HG02759 (cell line): ENCODE data around the gene ZBTB47.

Experiments used
- ATAC-seq: cut with Tn5 transposase; IDR thresholded peaks from one replicate; pipeline ENCODE4 v1.9.1; 2021; ENCODE audit warnings: mild to moderate bottlenecking, moderate library complexity; ENCODE audit not compliant: unreplicated experiment

ZBTB47 gene

DNA sequence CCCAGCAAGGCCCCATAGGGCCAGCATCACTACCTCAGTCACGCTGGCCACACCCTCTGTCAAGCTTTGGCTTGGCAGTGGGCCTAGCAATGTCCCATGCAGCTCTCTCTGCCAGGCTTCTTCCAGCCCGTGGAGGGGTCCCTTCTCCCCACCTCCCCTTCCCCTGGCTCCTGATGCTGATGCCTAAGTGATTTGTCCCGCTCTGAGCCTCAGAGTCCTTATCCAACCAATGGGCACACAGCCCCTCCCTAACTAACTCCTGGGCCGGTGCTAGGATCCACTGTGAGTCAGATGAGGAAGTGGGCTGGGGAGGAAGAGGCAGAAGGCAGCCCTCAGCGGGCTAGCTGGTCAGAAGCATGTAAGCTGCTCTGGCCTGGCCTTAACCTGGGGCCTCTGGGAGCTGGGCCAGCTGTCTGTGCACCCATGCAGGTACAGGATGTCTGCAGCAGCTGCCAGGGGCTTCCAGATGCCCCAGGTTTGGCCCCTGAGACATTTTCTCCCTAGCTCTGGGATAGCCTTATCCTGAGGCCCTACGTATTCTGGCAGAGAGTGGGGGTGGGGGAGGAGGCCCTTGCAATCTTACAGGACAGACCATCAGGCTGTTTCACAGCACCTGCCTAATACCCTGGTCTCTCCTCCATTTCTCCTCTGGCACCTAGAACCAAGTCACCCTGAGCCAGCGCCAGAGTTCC is 740 bp upstream of the ZBTB47 start:
- peak; percentile 62 for ATAC-seq

DNA sequence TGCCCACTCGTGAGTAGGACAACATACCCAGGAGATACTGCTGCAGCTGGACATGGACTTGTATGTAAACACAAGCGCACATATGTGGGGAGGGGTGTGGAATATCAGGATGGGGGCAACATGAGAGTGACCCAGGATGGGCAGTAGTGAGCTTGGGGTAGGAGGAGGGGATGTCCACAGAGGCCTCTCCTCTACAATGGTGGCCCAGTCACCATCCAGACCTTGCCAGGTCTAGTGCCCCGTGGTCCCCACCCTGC is 266 bp upstream of the ZBTB47 start:
- ATAC-seq: no peak

DNA sequence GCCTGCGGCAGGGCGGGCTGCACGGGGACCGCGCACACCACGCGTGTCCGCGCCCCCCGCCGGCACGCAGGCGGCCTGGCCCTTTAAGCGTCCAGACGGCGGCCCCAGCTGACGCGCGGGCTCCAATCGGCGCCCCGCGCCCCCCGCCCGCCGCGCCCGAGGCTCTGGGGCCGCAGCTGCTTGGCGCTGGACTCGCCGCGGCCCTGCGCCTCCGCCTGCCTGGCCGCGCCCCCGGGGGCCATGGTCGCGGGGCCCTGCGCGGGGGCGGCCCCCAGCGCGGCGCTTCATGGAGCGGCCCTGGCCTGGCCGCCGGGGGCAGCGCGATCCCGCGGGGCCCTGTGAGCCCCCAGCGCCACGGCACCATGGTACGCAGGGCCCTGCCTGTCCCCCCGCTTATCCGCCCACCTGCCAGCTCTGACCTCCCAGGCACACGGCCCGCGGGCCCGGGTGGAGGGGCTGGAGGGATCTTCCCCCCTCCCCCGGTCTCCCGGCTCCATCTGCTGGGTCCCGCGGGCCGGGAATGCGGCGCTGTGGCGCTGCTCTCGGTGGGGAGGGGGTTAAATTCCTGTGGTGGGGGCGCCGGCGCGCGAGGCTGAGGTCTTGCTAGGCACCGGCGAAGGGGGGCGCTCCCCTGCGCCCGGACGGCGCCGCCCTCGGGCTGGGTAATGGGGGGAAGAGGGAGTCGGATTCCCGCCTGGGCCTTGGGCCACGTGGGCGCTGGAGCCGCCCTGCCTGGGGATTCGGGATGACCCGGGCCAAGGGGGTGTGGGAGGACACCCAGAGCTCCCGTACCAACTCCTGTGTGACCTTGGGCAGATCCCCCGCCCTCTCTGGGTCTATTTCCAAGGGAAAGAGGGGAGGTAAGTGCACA is 1.1 kb downstream of the ZBTB47 start:
- ATAC-seq: no peak

DNA sequence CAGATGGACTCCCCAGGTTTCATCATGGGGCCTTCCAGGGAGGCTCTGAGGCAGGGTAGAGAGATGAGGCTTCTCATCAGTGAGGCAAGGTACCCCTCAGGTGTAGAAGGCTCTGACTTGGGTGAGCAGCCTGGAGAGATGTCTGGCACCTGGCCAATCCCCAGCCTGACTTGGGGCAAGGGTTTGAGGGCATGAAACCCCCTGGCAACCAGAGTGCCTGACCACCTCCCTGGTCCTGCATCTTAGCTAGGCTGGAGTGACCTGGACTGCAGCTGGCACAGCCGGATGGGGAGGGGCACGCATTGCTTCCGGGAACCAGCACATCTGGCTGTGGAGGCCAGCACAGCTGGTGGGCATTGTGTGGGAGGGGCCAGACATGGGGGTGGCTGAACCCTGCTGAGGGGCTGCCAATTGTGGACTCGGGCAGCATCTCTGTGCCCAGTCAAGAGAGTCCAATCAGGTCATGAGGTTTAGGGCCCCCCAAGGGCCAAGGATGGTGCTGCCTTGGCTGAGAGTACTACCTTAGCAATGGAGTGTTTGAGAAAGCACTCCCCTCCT is 1.9 kb downstream of the ZBTB47 start:
- ATAC-seq: no peak

DNA sequence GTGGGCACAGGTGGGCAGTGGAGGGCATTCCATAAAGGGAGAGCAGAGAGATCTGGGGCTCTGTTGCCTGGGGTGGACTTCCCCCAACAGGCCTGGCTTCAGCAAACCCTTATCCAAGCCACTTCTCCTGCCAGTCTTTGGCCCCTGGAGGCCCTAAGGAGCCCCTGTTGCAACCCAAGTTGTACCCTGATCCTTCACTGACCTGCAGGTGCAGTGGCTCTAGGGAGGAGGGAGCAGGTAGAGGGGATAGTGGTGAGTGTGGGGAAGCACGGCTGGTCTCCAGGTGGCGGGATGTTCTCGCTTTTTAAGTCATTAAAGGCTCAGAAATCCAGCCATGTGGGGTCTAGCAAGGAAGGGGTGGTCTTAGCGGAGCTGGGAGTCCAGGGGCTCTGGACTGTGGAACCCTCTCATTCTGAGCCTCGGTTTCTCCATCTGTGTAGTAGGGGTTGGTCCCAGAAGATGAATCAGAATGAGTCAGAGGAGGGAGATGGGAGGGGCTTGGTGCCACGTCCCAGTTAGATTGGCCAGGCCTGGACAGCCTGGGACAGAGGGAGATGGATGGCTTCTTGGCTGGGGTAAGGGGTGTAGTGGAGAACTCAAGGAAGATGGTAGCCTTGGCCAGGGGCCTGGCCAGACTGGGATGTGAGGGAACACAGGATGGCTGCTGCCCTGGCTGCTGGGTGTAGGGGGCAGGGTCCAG is 2.6 kb downstream of the ZBTB47 start:
- no peak for ATAC-seq

DNA sequence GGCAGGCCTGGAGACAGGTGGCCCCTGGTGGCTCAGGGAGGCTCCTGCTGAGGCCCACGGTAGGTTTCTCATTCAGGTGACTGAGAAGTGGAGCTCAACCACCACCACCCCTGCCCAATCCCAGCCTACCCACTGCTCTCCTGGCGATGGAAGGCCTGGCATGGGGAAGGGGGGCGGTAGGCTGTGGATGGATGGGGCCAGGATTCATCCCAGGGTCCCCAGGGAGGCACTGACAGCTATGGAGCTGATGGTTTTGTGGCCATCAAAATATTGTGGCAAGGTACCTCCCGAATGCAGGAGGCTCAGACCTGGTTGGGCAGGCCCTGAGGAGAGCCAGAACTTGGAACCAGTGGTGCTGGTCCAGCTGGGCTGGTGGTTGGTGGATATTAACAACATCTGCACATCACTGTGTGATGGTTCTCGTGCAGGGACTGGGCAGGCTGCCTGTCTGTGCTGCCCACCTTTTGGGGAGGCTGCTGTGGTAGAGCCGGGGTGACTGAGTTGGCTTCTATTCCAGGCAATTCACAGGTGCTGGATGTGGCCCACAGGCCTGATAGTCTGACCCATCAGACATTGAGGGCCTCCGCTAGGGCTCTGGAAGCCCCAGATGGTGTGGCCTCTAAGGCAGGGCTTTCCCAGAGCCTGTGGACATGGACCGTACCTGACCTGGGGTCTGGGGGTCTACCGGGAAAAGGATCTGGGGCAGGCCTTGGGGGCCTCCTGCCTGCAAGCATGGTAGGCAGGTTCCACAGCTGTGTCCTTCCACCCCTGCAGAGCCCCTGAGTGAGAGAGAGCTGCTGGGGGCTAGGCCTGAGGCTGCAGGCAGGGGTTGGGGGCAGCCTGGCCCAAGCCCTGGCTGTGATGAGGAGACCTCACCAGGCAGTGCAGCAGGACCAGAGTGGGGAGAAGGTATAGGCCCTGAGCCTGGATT is 3.4 kb downstream of the ZBTB47 start:
- ATAC-seq: no peak

DNA sequence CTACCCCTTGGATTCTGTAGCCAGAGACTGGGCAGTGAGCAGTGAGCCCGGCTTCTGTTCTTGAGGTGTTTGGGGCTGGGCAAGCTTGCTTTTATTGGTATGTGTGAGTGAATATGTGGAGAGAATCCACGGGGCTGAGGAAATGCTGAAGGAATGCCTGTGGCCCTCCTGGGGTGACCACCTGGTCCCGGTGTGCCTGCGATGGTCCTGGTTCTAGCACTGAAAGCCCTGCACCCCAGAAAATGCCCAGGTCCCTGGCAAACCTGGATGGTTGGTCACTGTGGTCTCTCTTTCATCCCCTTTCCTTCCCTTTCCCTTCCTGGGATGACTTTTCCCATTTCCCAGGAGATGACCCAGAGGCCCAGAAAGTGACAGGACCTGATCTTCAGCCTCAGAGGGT is 4.2 kb downstream of the ZBTB47 start:
- no peak for ATAC-seq

DNA sequence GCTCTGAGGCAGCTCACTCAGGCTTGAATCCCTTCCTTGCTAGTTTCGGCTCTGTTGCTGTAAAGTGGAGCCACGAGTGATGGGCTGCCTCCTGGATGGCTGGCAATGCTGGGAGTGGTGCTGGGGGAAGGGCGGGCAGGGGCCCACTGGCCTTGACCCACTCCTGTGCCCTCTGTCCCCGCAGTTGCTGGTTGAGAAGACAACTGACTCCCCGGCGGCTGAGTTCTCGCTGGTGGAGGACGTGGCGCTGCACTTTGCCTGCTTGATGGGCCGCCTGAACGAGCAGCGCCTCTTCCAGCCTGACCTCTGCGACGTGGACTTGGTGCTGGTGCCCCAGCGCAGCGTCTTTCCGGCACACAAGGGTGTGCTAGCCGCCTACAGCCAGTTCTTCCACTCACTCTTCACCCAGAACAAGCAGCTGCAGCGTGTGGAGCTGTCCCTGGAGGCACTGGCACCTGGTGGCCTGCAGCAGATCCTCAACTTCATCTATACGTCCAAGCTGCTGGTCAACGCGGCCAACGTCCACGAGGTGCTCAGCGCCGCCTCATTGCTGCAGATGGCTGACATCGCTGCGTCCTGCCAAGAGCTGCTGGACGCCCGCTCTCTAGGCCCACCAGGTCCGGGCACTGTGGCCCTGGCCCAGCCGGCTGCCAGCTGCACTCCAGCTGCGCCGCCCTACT is 4.7 kb downstream of the ZBTB47 start:
- ATAC-seq: no peak

DNA sequence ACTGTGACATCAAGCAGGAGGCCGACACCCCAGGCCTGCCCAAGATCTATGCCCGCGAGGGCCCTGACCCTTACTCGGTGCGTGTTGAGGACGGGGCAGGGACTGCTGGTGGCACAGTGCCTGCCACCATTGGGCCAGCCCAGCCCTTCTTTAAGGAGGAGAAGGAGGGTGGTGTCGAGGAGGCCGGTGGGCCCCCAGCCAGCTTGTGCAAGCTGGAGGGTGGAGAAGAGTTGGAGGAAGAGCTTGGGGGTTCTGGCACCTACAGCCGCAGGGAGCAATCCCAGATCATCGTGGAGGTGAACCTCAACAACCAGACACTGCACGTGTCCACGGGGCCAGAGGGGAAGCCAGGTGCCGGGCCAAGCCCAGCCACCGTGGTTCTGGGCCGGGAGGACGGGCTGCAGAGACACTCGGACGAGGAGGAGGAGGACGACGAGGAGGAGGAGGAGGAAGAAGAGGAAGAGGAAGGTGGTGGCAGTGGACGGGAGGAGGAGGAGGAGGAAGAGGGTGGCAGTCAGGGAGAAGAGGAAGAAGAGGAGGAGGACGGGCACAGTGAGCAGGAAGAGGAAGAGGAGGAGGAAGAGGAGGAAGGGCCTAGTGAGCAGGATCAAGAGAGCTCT is 5.4 kb downstream of the ZBTB47 start:
- no peak for ATAC-seq

DNA sequence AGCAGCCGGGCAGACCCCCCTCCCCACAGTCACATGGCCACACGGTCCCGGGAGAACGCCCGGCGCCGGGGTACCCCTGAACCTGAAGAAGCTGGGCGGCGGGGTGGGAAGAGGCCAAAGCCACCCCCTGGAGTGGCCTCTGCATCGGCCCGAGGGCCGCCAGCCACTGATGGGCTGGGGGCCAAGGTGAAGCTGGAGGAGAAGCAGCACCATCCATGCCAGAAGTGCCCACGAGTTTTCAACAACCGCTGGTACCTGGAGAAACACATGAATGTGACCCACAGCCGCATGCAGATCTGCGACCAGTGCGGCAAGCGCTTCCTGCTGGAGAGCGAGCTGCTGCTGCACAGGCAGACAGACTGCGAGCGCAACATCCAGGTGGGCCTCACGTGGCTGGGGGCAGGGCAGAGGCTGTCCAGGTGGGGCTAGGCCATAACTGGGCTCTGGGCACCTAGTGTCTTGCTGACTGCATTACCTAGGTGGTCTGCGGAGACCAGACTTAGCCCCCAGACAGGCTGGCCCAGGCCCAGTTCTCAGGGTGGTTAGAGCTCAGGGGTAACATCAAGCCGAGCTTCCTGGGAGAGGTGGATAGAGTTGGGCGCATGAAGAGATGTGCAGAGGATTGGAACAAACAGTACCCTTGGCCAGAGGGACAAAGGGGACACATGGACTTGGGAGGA is 6.1 kb downstream of the ZBTB47 start:
- ATAC-seq: no peak

DNA sequence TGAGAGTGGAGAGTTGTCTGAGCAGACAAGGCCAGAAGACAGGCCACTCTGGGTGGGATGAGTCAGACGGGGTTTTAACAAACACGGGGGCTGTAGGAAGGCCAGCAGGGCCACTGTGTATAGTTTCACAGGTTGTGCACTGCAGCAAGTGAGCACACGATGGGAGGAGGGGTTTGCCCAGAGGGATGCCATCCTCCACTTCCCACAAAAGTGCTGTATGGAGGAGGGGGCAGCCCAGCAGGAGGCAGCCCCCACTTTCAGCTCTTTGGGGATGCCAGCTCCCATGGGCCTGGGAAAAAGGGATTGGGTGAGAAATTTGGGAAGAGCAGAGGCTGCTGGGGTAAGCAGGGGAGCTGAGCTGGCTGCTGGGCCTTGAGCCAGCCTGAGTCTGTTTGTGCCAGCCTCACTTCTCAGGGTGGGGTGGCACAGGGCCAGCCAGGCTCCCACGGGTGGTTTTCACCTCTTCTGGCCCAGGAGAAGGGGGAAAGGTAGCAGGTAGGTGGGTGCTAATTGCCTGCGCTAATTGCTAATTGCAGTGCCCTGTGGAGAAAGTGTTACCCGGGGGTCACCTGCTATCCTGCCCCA is 6.7 kb downstream of the ZBTB47 start:
- no peak for ATAC-seq

DNA sequence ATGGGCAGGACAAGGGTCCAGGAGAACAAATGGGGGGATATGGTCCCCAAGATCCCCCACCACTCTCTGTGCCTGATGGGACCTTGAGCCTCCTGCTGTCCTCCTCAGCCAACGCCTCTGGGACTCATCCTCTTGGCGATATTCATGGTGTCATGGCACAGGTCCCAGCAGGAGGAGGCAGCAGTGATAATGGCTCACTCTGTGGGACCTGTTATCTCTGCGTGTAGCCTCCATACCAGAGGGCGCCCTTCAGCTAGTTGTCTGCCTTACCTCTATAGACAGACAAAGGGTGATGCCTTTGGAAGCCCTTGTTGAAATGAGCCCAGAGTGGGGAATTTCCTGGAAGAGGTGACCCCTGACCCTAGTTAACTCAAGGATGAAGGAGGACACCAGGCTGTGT is 7.4 kb downstream of the ZBTB47 start:
- no peak for ATAC-seq

DNA sequence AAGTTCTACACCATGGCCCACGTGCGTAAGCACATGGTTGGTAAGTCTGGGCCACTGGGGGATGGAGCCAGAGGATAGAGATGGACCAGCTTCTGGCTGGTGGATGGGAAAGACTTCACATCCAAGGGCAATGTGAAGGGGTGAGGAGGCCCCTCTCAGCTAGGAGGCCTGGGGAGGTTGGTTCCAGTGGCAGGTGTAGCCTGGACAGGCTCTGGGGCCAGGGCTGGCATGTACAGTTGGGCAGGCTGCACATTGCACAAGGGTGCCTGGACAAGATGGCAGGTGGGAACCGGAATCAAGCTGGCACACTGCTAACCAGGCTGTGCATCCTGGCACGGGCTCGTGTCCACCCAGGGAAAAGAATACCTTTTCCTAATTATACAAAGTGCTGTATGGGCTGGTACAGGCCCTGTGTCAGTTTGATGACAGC is 8.1 kb downstream of the ZBTB47 start:
- ATAC-seq: no peak

DNA sequence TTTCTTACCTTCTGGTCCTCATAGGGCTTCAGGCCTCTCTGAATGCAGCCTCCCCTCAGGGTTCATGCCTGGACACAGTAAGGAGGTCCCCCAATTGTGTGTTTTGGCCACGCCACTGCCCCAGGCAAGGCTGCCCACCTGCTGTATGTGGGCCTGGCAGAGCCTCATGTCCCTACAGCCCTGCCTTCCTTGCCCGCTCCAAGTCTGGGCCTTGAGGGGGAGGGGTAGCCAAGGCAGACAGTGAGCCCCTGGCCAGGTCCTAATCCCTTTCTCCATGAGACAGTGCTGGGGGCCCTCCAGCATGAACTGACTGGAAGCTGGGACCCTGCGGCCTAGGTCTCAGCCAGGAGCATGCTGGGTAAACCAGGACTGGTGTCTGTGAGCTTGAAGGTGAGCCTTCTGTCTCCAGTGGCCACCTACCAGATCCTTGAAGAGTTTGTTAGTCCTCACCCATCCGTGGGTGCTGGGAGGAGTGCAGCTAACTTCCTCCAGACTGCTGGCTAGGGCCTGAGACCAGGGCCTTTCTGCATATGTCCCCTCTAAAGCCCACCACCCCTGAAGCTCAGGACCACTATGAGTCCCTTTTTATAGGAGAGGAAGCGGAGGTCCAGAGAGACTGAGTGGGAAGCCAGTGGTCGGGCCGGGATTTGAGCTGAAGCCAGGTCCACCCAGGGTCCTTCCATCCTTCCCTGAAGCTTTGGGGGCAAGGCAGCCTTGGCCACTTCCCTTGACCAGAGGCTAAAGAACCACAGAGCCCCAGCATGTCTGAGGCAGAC is 8.7 kb downstream of the ZBTB47 start:
- ATAC-seq: no peak

DNA sequence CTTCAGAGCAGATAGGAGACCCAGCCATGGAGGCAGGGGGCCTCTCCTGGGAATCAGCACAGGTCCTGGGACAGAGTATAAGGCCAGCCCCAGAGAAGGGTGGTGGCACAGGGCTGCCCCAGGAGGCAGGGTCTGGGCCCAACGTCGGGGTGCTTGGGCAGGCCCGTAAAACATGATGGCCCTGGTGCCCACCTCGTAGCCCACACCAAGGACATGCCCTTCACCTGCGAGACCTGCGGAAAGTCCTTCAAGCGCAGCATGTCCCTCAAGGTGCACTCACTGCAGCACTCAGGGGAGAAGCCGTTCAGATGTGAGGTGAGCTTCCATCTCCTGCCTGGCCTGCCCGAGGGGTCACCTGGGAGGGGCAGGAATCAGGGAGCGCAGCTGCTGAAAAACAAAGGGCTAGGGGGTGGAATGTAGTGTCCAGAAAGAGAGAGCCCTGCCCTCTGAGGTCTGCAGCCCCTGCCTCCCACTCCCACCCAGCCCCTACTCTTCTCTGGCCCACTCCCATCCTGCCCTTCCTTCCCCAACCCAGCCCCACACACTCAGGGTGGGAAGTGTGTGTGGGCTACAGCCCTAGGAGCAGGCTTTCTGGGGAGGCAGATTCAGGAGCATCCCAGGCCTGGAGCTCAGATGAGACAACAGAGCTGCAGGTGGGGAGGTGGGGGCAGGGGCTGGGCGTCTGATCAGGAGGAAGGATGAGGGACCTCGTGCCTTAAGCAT is 9.5 kb downstream of the ZBTB47 start:
- no peak for ATAC-seq

DNA sequence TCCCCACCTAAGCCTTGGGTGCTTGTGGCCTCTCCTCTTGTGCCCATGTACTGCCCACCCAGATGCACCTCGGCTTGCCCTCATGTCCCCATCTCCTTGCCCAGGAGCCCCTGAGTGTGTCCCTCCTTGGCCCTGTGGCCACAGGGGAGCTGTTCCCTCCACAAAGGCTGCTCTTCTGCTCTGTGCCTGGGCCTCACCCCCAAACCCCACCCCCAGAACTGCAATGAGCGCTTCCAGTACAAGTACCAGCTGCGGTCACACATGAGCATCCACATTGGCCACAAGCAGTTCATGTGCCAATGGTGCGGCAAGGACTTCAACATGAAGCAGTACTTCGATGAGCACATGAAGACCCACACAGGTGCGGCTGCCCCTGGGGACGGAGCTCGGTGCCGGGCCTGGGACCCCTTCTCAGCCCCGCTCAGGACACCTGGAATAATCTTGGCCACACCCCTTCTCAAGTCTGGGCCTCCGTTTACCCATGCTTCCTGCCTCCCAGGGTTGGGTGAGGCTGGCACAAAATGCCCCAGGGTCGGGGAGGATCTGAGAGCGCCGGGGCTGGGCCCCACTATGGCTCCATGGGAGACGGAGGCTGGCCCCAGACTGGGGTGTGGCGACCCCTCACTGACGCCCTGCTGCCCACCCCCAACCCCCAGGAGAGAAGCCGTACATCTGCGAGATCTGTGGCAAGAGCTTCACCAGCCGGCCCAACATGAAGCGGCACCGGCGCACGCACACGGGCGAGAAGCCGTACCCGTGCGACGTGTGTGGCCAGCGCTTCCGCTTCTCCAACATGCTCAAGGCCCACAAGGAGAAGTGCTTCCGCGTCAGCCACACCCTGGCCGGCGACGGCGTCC is 10.3 kb downstream of the ZBTB47 start:
- no peak for ATAC-seq
